DOHH2 (cell line): ENCODE measurements around the gene BBS9.

Experiments used
- H3F3A ChIP-seq: fragments of 200-600 bp; sonication (generic), shearing (Covaris generic); 2 replicates; pipeline ENCODE4 v1.6.0; 2016; ENCODE audit warnings: antibody characterized with exemption, mild to moderate bottlenecking; ENCODE audit not compliant: control insufficient read depth, insufficient read depth
- H3K27ac ChIP-seq: fragments of 200-600 bp; sonication (generic); 2 replicates; pipeline ENCODE4 v1.5.1; 2014; ENCODE audit warnings: low read depth, mild to moderate bottlenecking, low read length, moderate library complexity
- H3K27me3 ChIP-seq: fragments of 200-600 bp; sonication (generic); 2 replicates; pipeline ENCODE4 v1.6.1; 2014; ENCODE audit warnings: mild to moderate bottlenecking, low read length, mixed read lengths; ENCODE audit not compliant: control insufficient read depth
- H3K36me3 ChIP-seq: fragments of 200-600 bp; sonication (generic); 2 replicates; pipeline ENCODE4 v1.6.1; 2014; ENCODE audit warnings: mild to moderate bottlenecking, low read length, moderate library complexity, mixed read lengths; ENCODE audit not compliant: control insufficient read depth
- H3K4me1 ChIP-seq: fragments of 200-600 bp; sonication (generic); 2 replicates; pipeline ENCODE4 v1.6.1; 2014; ENCODE audit warnings: mild to moderate bottlenecking, low read length, mixed read lengths; ENCODE audit not compliant: control insufficient read depth
- H3K4me2 ChIP-seq: fragments of 200-600 bp; sonication (generic); 2 replicates; pipeline ENCODE4 v1.6.0; 2014; ENCODE audit warnings: mild to moderate bottlenecking, low read length, moderate library complexity
- H3K4me3 ChIP-seq: fragments of 200-600 bp; sonication (generic); 2 replicates; pipeline ENCODE4 v1.5.1; 2014; ENCODE audit warnings: mild to moderate bottlenecking, low read length, mixed read lengths
- H3K79me2 ChIP-seq: fragments of 200-600 bp; sonication (generic); 2 replicates; pipeline ENCODE4 v1.6.1; 2014; ENCODE audit warnings: mild to moderate bottlenecking, low read length, mixed read lengths; ENCODE audit not compliant: control insufficient read depth
- H3K9me2 ChIP-seq: fragments of 200-600 bp; sonication (generic); replicated peaks from 2 replicates; pipeline ENCODE4 v1.6.1; 2014; ENCODE audit warnings: mild to moderate bottlenecking, low read length, mixed read lengths; ENCODE audit not compliant: control insufficient read depth
- H3K9me3 ChIP-seq: fragments of 200-600 bp; sonication (generic); 2 replicates; pipeline ENCODE4 v1.6.1; 2014; ENCODE audit warnings: antibody characterized with exemption, low read length, mixed read lengths; ENCODE audit not compliant: control insufficient read depth, insufficient read depth
- H4K20me1 ChIP-seq: fragments of 200-600 bp; sonication (generic); 2 replicates; pipeline ENCODE4 v1.6.0; 2014; ENCODE audit warnings: low read depth, mild to moderate bottlenecking, antibody characterized with exemption, low read length, moderate library complexity; ENCODE audit not compliant: control insufficient read depth, insufficient read depth
- CTCF ChIP-seq: fragments of 200-600 bp; sonication (generic); IDR thresholded peaks from one replicate; pipeline ENCODE4 v1.5.1; 2014; ENCODE audit warnings: antibody characterized with exemption, mild to moderate bottlenecking, low read depth, low read length; ENCODE audit not compliant: poor library complexity, severe bottlenecking
- EZH2phosphoT487 ChIP-seq: fragments of 200-600 bp; sonication (generic); IDR thresholded peaks from 2 replicates; pipeline ENCODE4 v1.6.1; 2017; ENCODE audit warnings: borderline replicate concordance, mild to moderate bottlenecking, antibody characterized with exemption, low read length, moderate library complexity, mixed read lengths

BBS9 gene

GRCh38 chr7:33500703-33501701 is 371.6 kb downstream of the BBS9 start:
- no peaks in the 10 kb centered on the region for H3K4me1 ChIP-seq
- no peaks in the 10 kb centered on the region for H3F3A ChIP-seq
- no peaks in the 10 kb centered on the region for H3K36me3 ChIP-seq
- TF ChIP-seq CTCF (no peak), EZH2phosphoT487 (no peak)
- no peaks in the 10 kb centered on the region for H3K9me2 ChIP-seq
- no peaks in the 10 kb centered on the region for H3K9me3 ChIP-seq
- no peak overlapping the region for H3K27ac ChIP-seq
- H3K4me3 ChIP-seq, result no peak overlapping the region
- no peaks in the 10 kb centered on the region for H4K20me1 ChIP-seq
- H3K79me2 ChIP-seq, result no peaks in the 10 kb centered on the region
- H3K4me2 ChIP-seq, result no peak overlapping the region
- H3K27me3 ChIP-seq, result no peaks in the 10 kb centered on the region

- Histone ChIP-seq H3K27me3 (no peaks in the 10 kb centered on the region), H3K9me3 (no peaks in the 10 kb centered on the region), H3F3A (no peaks in the 10 kb centered on the region), H3K4me1 (no peaks in the 10 kb centered on the region), H4K20me1 (no peaks in the 10 kb centered on the region), H3K4me2 (no peak overlapping the region), H3K79me2 (no peaks in the 10 kb centered on the region), H3K4me3 (no peak overlapping the region), H3K9me2 (no peaks in the 10 kb centered on the region), H3K27ac (no peak overlapping the region), H3K36me3 (no peaks in the 10 kb centered on the region)
- TF ChIP-seq EZH2phosphoT487 (no peak), CTCF (no peak)
Measured at GRCh38 chr7:33503014-33503413, 373.6 kb downstream of the BBS9 start.

- Histone ChIP-seq H4K20me1 (no peaks in the 10 kb centered on the region), H3K27ac (no peak overlapping the region), H3K4me3 (no peak overlapping the region), H3K9me2 (no peaks in the 10 kb centered on the region), H3K36me3 (no peaks in the 10 kb centered on the region), H3K9me3 (no peaks in the 10 kb centered on the region), H3K79me2 (no peaks in the 10 kb centered on the region), H3K27me3 (no peaks in the 10 kb centered on the region), H3K4me1 (no peaks in the 10 kb centered on the region), H3K4me2 (no peak overlapping the region), H3F3A (no peaks in the 10 kb centered on the region)
- TF ChIP-seq EZH2phosphoT487 (no peak), CTCF (no peak)
Measured at GRCh38 chr7:33503736-33504135, 374.4 kb downstream of the BBS9 start.
